K562 treated with DMSO at 1 percent for 48 hours (cell line): ENCODE results near the gene TFCP2. TPM values are rescaled to one million over a fixed set of nuclear protein-coding genes. Genes with fewer than 3 reads are reported as not detected.

Source experiments
- total RNA-seq: library from RNA; unstranded; fragments of 300-600 nt; gene quantifications from 2 replicates; pipeline ENCODE4 v1.2.3, GENCODE V29; 2022; ENCODE audit warnings: low replicate concordance; ENCODE audit errors: extremely low read depth

TFCP2 gene
- total RNA-seq = not detected in 2 replicates

GRCh38 chr12:51172515-51173431, at the start of gene TFCP2:
TSS of gene TFCP2 (minus strand) at chr12:51173135. CDS start at chr12:51172422, 713 bp downstream.

DNA sequence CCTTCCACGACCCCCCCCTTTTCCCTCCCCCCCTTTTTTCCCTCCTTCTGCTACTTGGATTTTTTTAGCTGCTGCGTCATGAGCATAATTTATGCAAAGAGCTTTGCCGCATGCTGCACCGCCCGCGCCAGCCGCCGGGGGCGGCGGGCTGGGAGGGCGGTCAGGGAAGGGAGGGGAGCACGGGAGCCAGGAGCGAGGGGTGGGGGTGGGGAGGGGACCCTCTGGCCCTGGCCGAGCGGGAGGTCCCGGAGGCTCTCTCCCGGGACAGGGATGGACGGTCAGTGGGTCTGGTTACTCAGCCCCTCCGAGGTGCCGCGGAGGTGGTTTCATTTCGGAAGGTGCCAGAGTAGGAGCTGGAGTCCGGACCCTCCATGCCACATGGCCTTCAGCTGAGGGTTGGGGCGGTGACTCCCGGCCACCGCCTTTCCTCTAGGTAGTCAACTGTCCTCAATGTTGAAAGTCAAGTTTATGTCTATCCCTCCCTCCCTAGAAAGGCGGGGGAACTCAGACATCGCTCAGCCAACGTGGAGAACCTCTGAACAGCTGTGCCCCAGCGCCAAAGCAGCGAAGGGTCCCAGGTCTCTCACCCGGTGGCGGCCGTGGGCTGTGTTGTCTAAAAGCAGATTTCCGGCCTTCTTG, 45.2 kb upstream of the TFCP2 start, which contains the start of gene POU6F1:
Gene POU6F1, minus strand, starts transcription at position 95 of the 639 bp plus-strand sequence. CDS start 11,226 bp downstream, outside the sequence.

DNA sequence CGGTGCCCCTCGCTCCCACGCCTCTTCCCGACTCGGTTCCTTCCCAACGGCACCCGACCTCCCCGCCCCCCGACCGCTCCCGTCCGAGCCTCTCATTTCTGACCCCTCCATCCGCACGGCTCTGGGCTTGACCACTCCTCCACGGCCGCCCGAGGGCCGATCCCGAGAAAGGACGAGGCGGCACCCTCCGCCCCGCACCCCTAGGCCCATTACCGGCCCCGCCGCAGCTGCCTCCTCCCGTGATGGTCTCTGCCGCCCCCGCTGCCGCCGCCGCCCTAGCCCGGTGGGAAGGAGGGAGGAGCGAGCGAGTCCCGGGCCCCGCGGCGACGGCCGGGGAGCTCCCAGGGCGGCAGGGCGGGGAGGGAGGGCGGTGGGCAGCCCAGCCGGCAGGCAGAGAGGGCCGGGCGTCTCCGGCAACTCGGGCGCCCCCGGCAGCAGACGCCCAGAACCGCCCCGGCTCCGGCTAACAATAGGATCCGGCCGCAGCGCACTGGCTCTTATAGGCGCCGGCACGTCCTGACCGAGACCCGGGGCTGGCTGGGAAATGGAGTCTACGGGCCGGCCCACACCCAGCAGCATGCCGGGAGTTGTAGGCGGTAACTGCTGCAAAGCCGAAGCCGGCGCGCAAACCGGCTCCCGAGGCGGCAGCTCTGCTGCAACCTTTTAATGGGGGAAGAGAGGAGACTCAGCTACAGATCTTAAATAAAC, 89.7 kb downstream of the TFCP2 start, which contains the start of gene CSRNP2:
Gene CSRNP2, minus strand, starts transcription at position 471 of the 708 bp plus-strand sequence. CDS start 7,035 bp downstream, outside the sequence.

GRCh38 chr12:51047655-51048540, 125.0 kb downstream of the TFCP2 start, which contains the start of gene LETMD1:
TSS of gene LETMD1 (plus strand) at chr12:51048327. CDS start at chr12:51048357, 30 bp downstream.

Other genes starting within 250 kb of the TFCP2 start
- not detected in 2 replicates for gene HIGD1C, start 220.6 kb downstream of the TFCP2 start, total RNA-seq
- not detected in 2 replicates for gene SLC11A2, start 146.8 kb downstream of the TFCP2 start, total RNA-seq
- gene LETMD1, start 124.8 kb downstream of the TFCP2 start, total RNA-seq = not detected in 2 replicates
- 698 TPM in 1 of 2 replicates, not detected in the other for gene CSRNP2, start 89.5 kb downstream of the TFCP2 start, total RNA-seq
- gene POU6F1, start 44.9 kb upstream of the TFCP2 start, total RNA-seq = not detected in 2 replicates
- 302 TPM in 1 of 2 replicates, not detected in the other for gene DAZAP2, start 65.7 kb upstream of the TFCP2 start, total RNA-seq
- not detected in 2 replicates for gene SMAGP, start 97.3 kb upstream of the TFCP2 start, total RNA-seq
- not detected in 2 replicates for gene BIN2, start 151.0 kb upstream of the TFCP2 start, total RNA-seq
- gene CELA1, start 173.5 kb upstream of the TFCP2 start, total RNA-seq = not detected in 2 replicates
- gene GALNT6, start 218.3 kb upstream of the TFCP2 start, total RNA-seq = not detected in 2 replicates